Loucy (cell line): Measurements from ENCODE around the gene FARS2.

Source experiments
- H2AFZ ChIP-seq: fragments of 200-600 bp; sonication (generic); 2 replicates; pipeline ENCODE4 v1.6.0; 2016; ENCODE audit warnings: antibody characterized with exemption, mild to moderate bottlenecking, low read length, moderate library complexity
- H3F3A ChIP-seq: fragments of 200-600 bp; 2 replicates; pipeline ENCODE4 v1.6.0; 2016; ENCODE audit warnings: antibody characterized with exemption, low read depth, mild to moderate bottlenecking
- H3K27me3 ChIP-seq: fragments of 200-600 bp; sonication (generic); 2 replicates; pipeline ENCODE4 v1.6.1; 2014; ENCODE audit warnings: low read length, mild to moderate bottlenecking; ENCODE audit not compliant: insufficient read depth, poor library complexity, severe bottlenecking
- H3K36me3 ChIP-seq: fragments of 200-600 bp; sonication (generic); 2 replicates; pipeline ENCODE4 v1.6.1; 2016; ENCODE audit warnings: low read length; ENCODE audit not compliant: insufficient read depth
- H3K4me1 ChIP-seq: fragments of 200-600 bp; sonication (generic); 2 replicates; pipeline ENCODE4 v1.5.1; 2014; ENCODE audit warnings: low read length, mild to moderate bottlenecking; ENCODE audit not compliant: insufficient read depth, poor library complexity, severe bottlenecking
- H3K4me2 ChIP-seq: fragments of 200-600 bp; sonication (generic); 2 replicates; pipeline ENCODE4 v1.6.0; 2014; ENCODE audit warnings: antibody characterized with exemption, low read length, low read depth, mild to moderate bottlenecking; ENCODE audit not compliant: poor library complexity, severe bottlenecking
- H3K4me3 ChIP-seq: fragments of 200-600 bp; sonication (generic); 2 replicates; pipeline ENCODE4 v1.5.1; 2014; ENCODE audit warnings: low read length, mild to moderate bottlenecking, mixed read lengths; ENCODE audit not compliant: poor library complexity, severe bottlenecking
- H3K79me2 ChIP-seq: fragments of 200-600 bp; sonication (generic); 2 replicates; pipeline ENCODE4 v1.6.1; 2014; ENCODE audit warnings: low read length; ENCODE audit not compliant: insufficient read depth
- H3K9ac ChIP-seq: fragments of 200-600 bp; sonication (generic); 2 replicates; pipeline ENCODE4 v1.6.0; 2014; ENCODE audit warnings: mild to moderate bottlenecking, low read depth, low read length, moderate library complexity; ENCODE audit not compliant: poor library complexity, severe bottlenecking
- H3K9me2 ChIP-seq: fragments of 200-600 bp; sonication (generic); replicated peaks from 2 replicates; pipeline ENCODE4 v1.6.1; 2016; ENCODE audit warnings: low read depth, low read length, mixed read lengths
- H3K9me3 ChIP-seq: fragments of 200-600 bp; sonication (generic); 2 replicates; pipeline ENCODE4 v1.6.1; 2014; ENCODE audit warnings: mild to moderate bottlenecking, antibody characterized with exemption, low read length, low read depth; ENCODE audit not compliant: insufficient read depth
- H4K20me1 ChIP-seq: fragments of 200-600 bp; sonication (generic); 2 replicates; pipeline ENCODE4 v1.6.0; 2014; ENCODE audit warnings: antibody characterized with exemption, low read length, mild to moderate bottlenecking; ENCODE audit not compliant: insufficient read depth, poor library complexity, severe bottlenecking
- EZH2phosphoT487 ChIP-seq: fragments of 200-600 bp; IDR thresholded peaks from 2 replicates; pipeline ENCODE4 v1.6.1; 2018; ENCODE audit warnings: antibody characterized with exemption, mild to moderate bottlenecking, moderate library complexity, borderline replicate concordance
- TF ChIP-seq, protein P1 (sequence below): fragments of 200-600 bp; sonication (generic); conservative IDR thresholded peaks from 2 replicates; pipeline ENCODE4 v1.5.1; 2014; ENCODE audit warnings: mild to moderate bottlenecking, antibody characterized with exemption, low read length

The FARS2 gene

DNA sequence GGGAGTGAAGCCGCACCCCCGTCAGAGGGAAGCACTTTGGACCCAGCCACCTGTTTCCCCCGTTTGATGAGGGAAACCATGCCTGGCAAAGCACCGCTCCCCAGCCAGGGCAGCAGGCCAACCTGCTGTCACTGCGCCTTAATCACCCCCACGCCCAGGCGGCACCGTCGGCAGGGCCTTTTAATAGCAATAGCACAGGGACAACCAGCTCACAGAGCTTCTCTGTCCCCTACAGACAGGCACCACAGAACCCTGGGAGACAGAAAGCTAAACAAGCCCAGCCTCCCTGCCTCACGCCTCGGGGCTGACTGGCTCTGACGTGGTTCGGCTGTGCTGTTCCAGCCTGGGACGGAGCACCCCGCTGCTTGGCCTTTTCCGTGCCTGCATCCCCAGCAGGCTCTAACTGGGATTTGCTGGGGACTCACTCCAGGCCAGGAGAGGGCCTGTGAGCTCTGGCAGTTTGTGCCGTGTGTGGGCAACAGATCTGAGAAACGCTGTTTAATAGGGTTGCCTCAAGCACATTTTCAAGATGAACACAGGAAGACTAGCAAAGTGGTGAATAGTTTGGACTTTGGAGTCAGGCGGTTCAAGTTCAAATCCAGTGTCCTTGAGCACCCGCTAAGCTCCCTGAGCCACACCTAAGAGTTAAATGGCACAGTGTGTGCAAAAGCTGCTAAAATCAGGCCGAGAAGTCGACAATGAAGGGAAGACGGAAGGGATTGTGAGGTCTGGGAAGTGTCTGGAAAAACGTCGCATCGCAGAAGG, 521.7 kb downstream of the FARS2 start:
- peaks cover 10% of the 10 kb centered on the region for H3K4me1 ChIP-seq
- H3K9ac ChIP-seq = no peak overlapping the region

GRCh38 chr6:5783584-5784089, 522.3 kb downstream of the FARS2 start:
- H3K9ac ChIP-seq = no peak overlapping the region
- H4K20me1 ChIP-seq = no peaks in the 10 kb centered on the region
- no peak overlapping the region for H3K4me2 ChIP-seq
- no peaks in the 10 kb centered on the region for H3K36me3 ChIP-seq
- TF ChIP-seq, protein P1, sequence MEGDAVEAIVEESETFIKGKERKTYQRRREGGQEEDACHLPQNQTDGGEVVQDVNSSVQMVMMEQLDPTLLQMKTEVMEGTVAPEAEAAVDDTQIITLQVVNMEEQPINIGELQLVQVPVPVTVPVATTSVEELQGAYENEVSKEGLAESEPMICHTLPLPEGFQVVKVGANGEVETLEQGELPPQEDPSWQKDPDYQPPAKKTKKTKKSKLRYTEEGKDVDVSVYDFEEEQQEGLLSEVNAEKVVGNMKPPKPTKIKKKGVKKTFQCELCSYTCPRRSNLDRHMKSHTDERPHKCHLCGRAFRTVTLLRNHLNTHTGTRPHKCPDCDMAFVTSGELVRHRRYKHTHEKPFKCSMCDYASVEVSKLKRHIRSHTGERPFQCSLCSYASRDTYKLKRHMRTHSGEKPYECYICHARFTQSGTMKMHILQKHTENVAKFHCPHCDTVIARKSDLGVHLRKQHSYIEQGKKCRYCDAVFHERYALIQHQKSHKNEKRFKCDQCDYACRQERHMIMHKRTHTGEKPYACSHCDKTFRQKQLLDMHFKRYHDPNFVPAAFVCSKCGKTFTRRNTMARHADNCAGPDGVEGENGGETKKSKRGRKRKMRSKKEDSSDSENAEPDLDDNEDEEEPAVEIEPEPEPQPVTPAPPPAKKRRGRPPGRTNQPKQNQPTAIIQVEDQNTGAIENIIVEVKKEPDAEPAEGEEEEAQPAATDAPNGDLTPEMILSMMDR = no peak
- no peak for TF ChIP-seq EZH2phosphoT487
- H3K9me3 ChIP-seq = no peaks in the 10 kb centered on the region
- peaks cover 10% of the 10 kb centered on the region for H3K4me1 ChIP-seq
- H3K4me3 ChIP-seq = no peak overlapping the region
- H3F3A ChIP-seq = no peaks in the 10 kb centered on the region
- H3K79me2 ChIP-seq = no peaks in the 10 kb centered on the region
- no peaks in the 10 kb centered on the region for H3K9me2 ChIP-seq
- no peaks in the 10 kb centered on the region for H3K27me3 ChIP-seq
- H2AFZ ChIP-seq = no peak overlapping the region

More for the DNA sequence above, 521.7 kb downstream of the FARS2 start:
- no peak for TF ChIP-seq EZH2phosphoT487
- TF ChIP-seq, protein P1 = no peak
- no peaks in the 10 kb centered on the region for H3K27me3 ChIP-seq
- no peak overlapping the region for H3K4me3 ChIP-seq
- no peak overlapping the region for H2AFZ ChIP-seq
- no peaks in the 10 kb centered on the region for H3K79me2 ChIP-seq
- H3F3A ChIP-seq = no peaks in the 10 kb centered on the region
- no peaks in the 10 kb centered on the region for H3K9me3 ChIP-seq
- no peaks in the 10 kb centered on the region for H3K36me3 ChIP-seq
- no peaks in the 10 kb centered on the region for H4K20me1 ChIP-seq
- H3K9me2 ChIP-seq = no peaks in the 10 kb centered on the region
- H3K4me2 ChIP-seq = no peak overlapping the region

DNA sequence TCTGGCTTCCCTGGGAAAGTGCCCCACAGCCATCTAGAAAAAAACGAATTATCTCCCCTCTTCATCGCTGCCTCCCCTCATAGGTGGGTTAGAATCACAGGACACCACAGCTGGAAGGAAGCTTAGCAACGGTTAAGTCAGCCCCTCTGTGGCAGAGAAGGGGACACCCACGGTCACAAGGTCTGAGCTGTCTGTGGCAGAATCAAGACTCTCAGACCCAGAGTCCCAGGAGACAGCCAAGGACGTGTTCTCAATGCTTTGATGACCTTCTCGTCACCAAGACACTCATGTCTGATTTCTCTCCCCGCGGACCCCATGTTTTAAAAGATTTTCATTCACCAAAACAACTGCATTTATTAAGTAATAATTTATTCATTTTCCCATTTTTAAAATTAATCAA, 523.9 kb downstream of the FARS2 start:
- Histone ChIP-seq H3F3A (no peaks in the 10 kb centered on the region), H4K20me1 (no peaks in the 10 kb centered on the region), H3K9ac (no peak overlapping the region), H3K4me3 (no peak overlapping the region), H3K36me3 (no peaks in the 10 kb centered on the region), H3K79me2 (no peaks in the 10 kb centered on the region), H3K9me2 (no peaks in the 10 kb centered on the region), H2AFZ (no peak overlapping the region), H3K27me3 (no peaks in the 10 kb centered on the region), H3K4me1 (peaks cover 10% of the 10 kb centered on the region), H3K9me3 (no peaks in the 10 kb centered on the region), H3K4me2 (no peak overlapping the region)
- TF ChIP-seq EZH2phosphoT487 = no peak
- TF ChIP-seq, protein P1 = no peak
